Neural cell (in vitro differentiated cells): ENCODE data around the gene CDK17. TPM values are rescaled to one million over a fixed set of nuclear protein-coding genes. Genes with fewer than 3 reads are reported as not detected.

Experiments used
- polyA plus RNA-seq: library from polyadenylated mRNA; depleted of rRNA; stranded (reverse); fragments of >200 nt; gene quantifications from 2 replicates; pipeline ENCODE4 v1.2.3, GENCODE V29; 2014
- small RNA-seq, 3 experiments: library from RNA; depleted of rRNA; stranded (forward); fragments of <200 nt; gene quantifications; one replicate each; pipeline ENCODE3, GENCODE V24; 2012

The CDK17 gene
- polyA plus RNA-seq, 1 donor from 2014 or later, result 119 TPM

Small RNA genes lying within 50 kb of the gene (small RNA-seq; reads per million reads assigned to genes)
- gene RN7SKP11 (0 reads per million in 3 experiments), gene RNU4-24P (0 to 0.16 (median 0) reads per million in 3 experiments)

Other genes with a start within 250 kb of the CDK17 start
- gene ELK3, start 206.1 kb downstream of the CDK17 start, polyA plus RNA-seq, result 0.10 TPM in 1 of 2 replicates, not detected in the other
- gene CFAP54, start 89.1 kb upstream of the CDK17 start, polyA plus RNA-seq, result 0.44 and 1.1 TPM in 2 replicates